A673 (cell line): ENCODE measurements around the gene TRPC4AP. TPM values are rescaled to one million over a fixed set of nuclear protein-coding genes. Genes with fewer than 3 reads are reported as not detected.

Experiments used
- BruUV-seq: library from RNA; stranded (reverse); fragments of 400-500 nt; replicated peaks from 2 replicates; lab custom pipeline; 2021; lab: Mats Ljungman, UMichigan
- CTCF ChIA-PET: fragments of 300-600 bp; sonication (Branson Sonifier 250); formaldehyde crosslinking; loops from one replicate; lab custom pipeline; 2022; ENCODE audit warnings: antibody characterized with exemption; lab: Charles Lee
- POLR2A ChIA-PET: fragments of 300-600 bp; sonication (Branson Sonifier 250); formaldehyde crosslinking; loops from one replicate; lab custom pipeline; 2022; ENCODE audit warnings: antibody characterized with exemption; ENCODE audit not compliant: low non-redundant PET; lab: Charles Lee
- DNase-seq: peaks from one replicate; pipeline ENCODE4 v3.0.0-alpha.2; 2015; ENCODE audit warnings: low spot score
- H3K27ac ChIP-seq: fragments of 200-600 bp; sonication (generic); 2 replicates; pipeline ENCODE4 v1.5.1; 2016; ENCODE audit warnings: mixed run types, low read depth, mild to moderate bottlenecking, mixed read lengths, antibody characterized with exemption, low read length; ENCODE audit not compliant: poor library complexity, severe bottlenecking
- H3K27me3 ChIP-seq: fragments of 200-600 bp; sonication (generic); replicated peaks from 2 replicates; pipeline ENCODE4 v1.6.1; 2017; ENCODE audit warnings: mixed run types, low read depth, mild to moderate bottlenecking, mixed read lengths, antibody characterized with exemption, low read length; ENCODE audit not compliant: insufficient read depth, poor library complexity
- H3K36me3 ChIP-seq: fragments of 200-600 bp; sonication (generic); 2 replicates; pipeline ENCODE4 v1.6.1; 2016; ENCODE audit warnings: mixed run types, mild to moderate bottlenecking, mixed read lengths, antibody characterized with exemption, low read length; ENCODE audit not compliant: insufficient read depth, poor library complexity, severe bottlenecking
- H3K4me1 ChIP-seq: fragments of 200-600 bp; sonication (generic); 2 replicates; pipeline ENCODE4 v1.6.1; 2017; ENCODE audit warnings: mixed run types, mild to moderate bottlenecking, mixed read lengths, antibody characterized with exemption, low read length; ENCODE audit not compliant: insufficient read depth, poor library complexity, severe bottlenecking
- H3K4me3 ChIP-seq: fragments of 200-600 bp; sonication (generic); 2 replicates; pipeline ENCODE4 v1.5.1; 2016; ENCODE audit warnings: low read depth, mixed run types, mild to moderate bottlenecking, mixed read lengths, low read length; ENCODE audit not compliant: poor library complexity, severe bottlenecking
- H3K9me3 ChIP-seq: fragments of 200-600 bp; sonication (generic); 2 replicates; pipeline ENCODE4 v1.6.1; 2016; ENCODE audit warnings: mixed run types, low read depth, mild to moderate bottlenecking, mixed read lengths, antibody characterized with exemption, low read length; ENCODE audit not compliant: poor library complexity, severe bottlenecking
- CTCF ChIP-seq: fragments of 300-800, 200-600 bp; sonication (generic); conservative IDR thresholded peaks from 2 replicates; pipeline ENCODE4 v1.5.1; 2017; ENCODE audit warnings: low read depth, mild to moderate bottlenecking, antibody characterized with exemption, low read length, moderate library complexity, mixed read lengths
- EZH2 ChIP-seq: fragments of 200-600 bp; sonication (generic); IDR thresholded peaks from 2 replicates; pipeline ENCODE4 v1.6.1; 2017; ENCODE audit warnings: borderline replicate concordance, low read depth, mild to moderate bottlenecking, mixed read lengths, antibody characterized with exemption, low read length; ENCODE audit not compliant: poor library complexity, severe bottlenecking
- intact Hi-C: fragments of 100-400 bp; cut with micrococcal nuclease; formaldehyde crosslinking; loops from one replicate; pipeline ENCODE4 v1.10.0; 2022; ENCODE audit not compliant: unreplicated experiment
- total RNA-seq: library from RNA; stranded (reverse); gene quantifications from 2 replicates; pipeline ENCODE4 v1.2.3, GENCODE V29; 2021

TRPC4AP gene
- total RNA-seq, 1 experiment from 2014 or later, result 34.6 TPM

GRCh38 chr20:34983089-34983820, 109.4 kb downstream of the TRPC4AP start:
- intact Hi-C loops, result no loop called here
- H3K4me1 ChIP-seq, result no peaks in the 10 kb centered on the region
- ChIA-PET CTCF (no interaction called here), POLR2A (no interaction called here)
- no peak overlapping the region for H3K27ac ChIP-seq
- no peaks in the 10 kb centered on the region for H3K27me3 ChIP-seq
- no peak overlapping the region for H3K4me3 ChIP-seq
- no peak for DNase-seq
- TF ChIP-seq EZH2 (no peak), CTCF (no peak)
- no peaks in the 10 kb centered on the region for H3K9me3 ChIP-seq
- no peaks in the 10 kb centered on the region for H3K36me3 ChIP-seq
- no TSS peak for BruUV-seq

- Histone ChIP-seq H3K9me3 (no peaks in the 10 kb centered on the region), H3K36me3 (no peaks in the 10 kb centered on the region), H3K27me3 (no peaks in the 10 kb centered on the region), H3K4me3 (no peak overlapping the region), H3K27ac (no peak overlapping the region), H3K4me1 (no peaks in the 10 kb centered on the region)
- intact Hi-C loops, result no loop called here
- DNase-seq, result no peak
- ChIA-PET CTCF (no interaction called here), POLR2A (no interaction called here)
- TF ChIP-seq CTCF, result no peak
- no peak for TF ChIP-seq EZH2
- no TSS peak for BruUV-seq
Observed at GRCh38 chr20:34982270-34983088, 110.1 kb downstream of the TRPC4AP start.

- BruUV-seq, result no TSS peak
- TF ChIP-seq EZH2 (no peak), CTCF (no peak)
- ChIA-PET POLR2A (no interaction called here), CTCF (no interaction called here)
- intact Hi-C loops, result no loop called here
- Histone ChIP-seq H3K27ac (no peak overlapping the region), H3K9me3 (no peaks in the 10 kb centered on the region), H3K4me3 (no peak overlapping the region), H3K4me1 (no peaks in the 10 kb centered on the region), H3K27me3 (no peaks in the 10 kb centered on the region), H3K36me3 (no peaks in the 10 kb centered on the region)
- peak; percentile 18 for DNase-seq
Observed at GRCh38 chr20:34980543-34981233, 111.9 kb downstream of the TRPC4AP start.
